H9 (cell line): ENCODE data around the gene NEUROD2. TPM values are rescaled to one million over a fixed set of nuclear protein-coding genes. Genes with fewer than 3 reads are reported as not detected.

Experiments
- DNase-seq: peaks from one replicate; pipeline ENCODE4 v3.0.0-alpha.2; 2017
- H2AFZ ChIP-seq: one replicate; pipeline ENCODE4 v1.6.1; 2013; ENCODE audit warnings: mild to moderate bottlenecking, low read length, control low read depth, moderate library complexity
- H2AK5ac ChIP-seq: 2 replicates; pipeline ENCODE4 v1.6.1; 2013; ENCODE audit warnings: low read length, control low read depth, mixed read lengths; ENCODE audit not compliant: insufficient read length
- H2BK120ac ChIP-seq: one replicate; pipeline ENCODE4 v1.6.1; 2013; ENCODE audit warnings: low read depth, mild to moderate bottlenecking, low read length, control low read depth, inconsistent platforms; ENCODE audit not compliant: poor library complexity, severe bottlenecking
- H2BK12ac ChIP-seq: 2 replicates; pipeline ENCODE4 v1.6.1; 2013; ENCODE audit warnings: low read length, control low read depth, mixed read lengths, low read depth; ENCODE audit not compliant: insufficient read length
- H2BK15ac ChIP-seq: 2 replicates; pipeline ENCODE4 v1.6.1; 2013; ENCODE audit warnings: low read depth, low read length, control low read depth
- H2BK20ac ChIP-seq: one replicate; pipeline ENCODE4 v1.6.1; 2013; ENCODE audit warnings: low read depth, mild to moderate bottlenecking, low read length, control low read depth, inconsistent platforms; ENCODE audit not compliant: poor library complexity, severe bottlenecking
- H2BK5ac ChIP-seq: 2 replicates; pipeline ENCODE4 v1.6.1; 2013; ENCODE audit warnings: low read length, control low read depth, mixed read lengths; ENCODE audit not compliant: insufficient read length
- H3K14ac ChIP-seq: 2 replicates; pipeline ENCODE4 v1.6.1; 2013; ENCODE audit warnings: low read length, control low read depth; ENCODE audit not compliant: insufficient read depth
- H3K18ac ChIP-seq: 2 replicates; pipeline ENCODE4 v1.6.1; 2013; ENCODE audit warnings: low read depth, mild to moderate bottlenecking, mixed read lengths, low read length, control low read depth; ENCODE audit not compliant: insufficient read length
- H3K23ac ChIP-seq: 2 replicates; pipeline ENCODE4 v1.6.1; 2013; ENCODE audit warnings: low read length, control low read depth, mixed read lengths, low read depth; ENCODE audit not compliant: insufficient read length
- H3K23me2 ChIP-seq: 2 replicates; pipeline ENCODE4 v1.6.1; 2013; ENCODE audit warnings: low read depth, mild to moderate bottlenecking, mixed read lengths, low read length, control low read depth; ENCODE audit not compliant: insufficient read length, poor library complexity, severe bottlenecking
- H3K27ac ChIP-seq: 2 replicates; pipeline ENCODE4 v1.5.1; 2013; ENCODE audit warnings: low read length, control low read depth, mixed read lengths, low read depth; ENCODE audit not compliant: insufficient read length
- H3K27me3 ChIP-seq: 2 replicates; pipeline ENCODE4 v1.6.1; 2013; ENCODE audit warnings: low read length, control low read depth, inconsistent platforms; ENCODE audit not compliant: insufficient read depth
- H3K4ac ChIP-seq: 2 replicates; pipeline ENCODE4 v1.6.1; 2013; ENCODE audit warnings: low read depth, mild to moderate bottlenecking, control low read depth, inconsistent platforms, low read length, moderate library complexity
- H3K4me1 ChIP-seq: 2 replicates; pipeline ENCODE4 v1.6.1; 2013; ENCODE audit warnings: low read length, control low read depth, inconsistent platforms; ENCODE audit not compliant: insufficient read depth
- H3K4me2 ChIP-seq: 2 replicates; pipeline ENCODE4 v1.6.1; 2013; ENCODE audit warnings: low read length, control low read depth, mixed read lengths; ENCODE audit not compliant: insufficient read length, insufficient read depth
- H3K56ac ChIP-seq: 2 replicates; pipeline ENCODE4 v1.6.1; 2013; ENCODE audit warnings: low read depth, mild to moderate bottlenecking, mixed read lengths, low read length, control low read depth; ENCODE audit not compliant: insufficient read length
- H3K79me1 ChIP-seq: 2 replicates; pipeline ENCODE4 v1.6.1; 2013; ENCODE audit warnings: low read depth, mild to moderate bottlenecking, moderate library complexity, low read length, control low read depth, inconsistent platforms; ENCODE audit not compliant: insufficient read depth, poor library complexity, severe bottlenecking
- H3K79me2 ChIP-seq: 2 replicates; pipeline ENCODE4 v1.6.1; 2013; ENCODE audit warnings: low read length, control low read depth, inconsistent platforms; ENCODE audit not compliant: insufficient read depth
- H3K9ac ChIP-seq: 2 replicates; pipeline ENCODE4 v1.6.1; 2013; ENCODE audit warnings: low read length, control low read depth, mixed read lengths; ENCODE audit not compliant: insufficient read length; ENCODE audit errors: extremely low read depth
- H3K9me3 ChIP-seq: one replicate; pipeline ENCODE4 v1.6.1; 2013; ENCODE audit warnings: low read depth, low read length, inconsistent platforms; ENCODE audit not compliant: control insufficient read depth
- H3T11ph ChIP-seq: one replicate; pipeline ENCODE4 v1.6.1; 2013; ENCODE audit warnings: mild to moderate bottlenecking, low read length, control low read depth, inconsistent platforms
- H4K20me1 ChIP-seq: one replicate; pipeline ENCODE4 v1.6.1; 2013; ENCODE audit not compliant: control insufficient read depth, insufficient read length, insufficient read depth
- H4K5ac ChIP-seq: 2 replicates; pipeline ENCODE4 v1.6.1; 2013; ENCODE audit warnings: low read depth, mild to moderate bottlenecking, mixed read lengths, low read length, control low read depth; ENCODE audit not compliant: insufficient read length
- H4K8ac ChIP-seq: replicated peaks from 2 replicates; pipeline ENCODE4 v1.6.1; 2013; ENCODE audit warnings: low read length, control low read depth, mixed read lengths, low read depth; ENCODE audit not compliant: insufficient read length
- H4K91ac ChIP-seq: 2 replicates; pipeline ENCODE4 v1.6.1; 2013; ENCODE audit warnings: low read depth, mild to moderate bottlenecking, moderate library complexity, mixed read lengths, low read length, control low read depth; ENCODE audit not compliant: insufficient read length
- H3K27ac Mint-ChIP-seq, 3 experiments: 2 replicates in 2 of 3; 3 replicates in 1 of 3; pipeline ENCODE4 v1.8.0; 2020 to 2021; ENCODE audit warnings: mixed read lengths in 3 of 3, mild to moderate bottlenecking in 1 of 3, moderate library complexity in 1 of 3
- H3K27me3 Mint-ChIP-seq: 2 replicates; pipeline ENCODE4 v1.8.0; 2021; ENCODE audit warnings: low read depth, mild to moderate bottlenecking, moderate library complexity, mixed read lengths
- H3K36me3 Mint-ChIP-seq, 3 experiments: 2 replicates in 2 of 3; 3 replicates in 1 of 3; pipeline ENCODE4 v1.8.0; 2020 to 2021; ENCODE audit warnings: low read depth in 3 of 3, mixed read lengths in 3 of 3; ENCODE audit not compliant: insufficient read depth in 1 of 3
- H3K4me1 Mint-ChIP-seq, 2 experiments: 2 replicates each; pipeline ENCODE4 v1.8.0; 2020; ENCODE audit warnings: mixed read lengths in 2 of 2
- H3K4me3 Mint-ChIP-seq, 2 experiments: 2 replicates in 1 of 2; 3 replicates in 1 of 2; pipeline ENCODE4 v1.8.0; 2020 to 2021; ENCODE audit warnings: mild to moderate bottlenecking in 2 of 2, mixed read lengths in 2 of 2, moderate library complexity in 1 of 2
- H3K9me3 Mint-ChIP-seq, 2 experiments: 2 replicates in 1 of 2; 3 replicates in 1 of 2; pipeline ENCODE4 v1.8.0; 2020; ENCODE audit warnings: mild to moderate bottlenecking in 2 of 2, mixed read lengths in 2 of 2, moderate library complexity in 1 of 2
- CTCF ChIP-seq: fragments of 200-600 bp; sonication (generic); conservative IDR thresholded peaks from 3 replicates; pipeline ENCODE4 v1.8.0; 2021; ENCODE audit warnings: antibody characterized with exemption, mild to moderate bottlenecking
- WGBS: extraction: QIAGEN DNeasy Blood & Tissue Kit; methylation state at CpG from one replicate; pipeline ENCODE4 v1.1.7; 2013; ENCODE audit warnings: missing lambda C conversion rate, low lambda C conversion rate, mixed read lengths; ENCODE audit not compliant: insufficient read length; ENCODE audit errors: extremely low coverage; 5-methylcytosine and 5-hydroxymethylcytosine counted together
- total RNA-seq: library from RNA; stranded (reverse); gene quantifications from 2 replicates; pipeline ENCODE4 v1.2.1, GENCODE V29; 2021

NEUROD2 gene
- total RNA-seq, 1 experiment from 2014 or later: not detected

GRCh38 chr17:39556423-39556822, 51.3 kb downstream of the NEUROD2 start:
- no peak overlapping the region for H3K18ac ChIP-seq
- H2BK12ac ChIP-seq: no peak overlapping the region
- DNase-seq: no peak
- 0 out of 2 replicates have a peak, but pooled peaks cover 1% of the 10 kb centered on the region for H3K79me2 ChIP-seq
- no peaks in the 10 kb centered on the region for H3K9me3 Mint-ChIP-seq
- H3K27me3 Mint-ChIP-seq: peaks cover 3% of the 10 kb centered on the region
- H3K27me3 ChIP-seq: no peaks in the 10 kb centered on the region
- H3K9me3 ChIP-seq: no peaks in the 10 kb centered on the region
- H3K14ac ChIP-seq: no peak overlapping the region; the same call in 1 of the 2 replicates
- no peak overlapping the region for H2AFZ ChIP-seq
- no peak overlapping the region; a peak in 1 of 5 replicates for H3K4me3 Mint-ChIP-seq
- H4K20me1 ChIP-seq: peaks cover 2% of the 10 kb centered on the region
- no peak overlapping the region for H2BK20ac ChIP-seq
- no peak for TF ChIP-seq CTCF
- H3K56ac ChIP-seq: no peak overlapping the region
- no peak overlapping the region for H3K9ac ChIP-seq
- H2BK120ac ChIP-seq: no peak overlapping the region
- H3K27ac ChIP-seq: no peak overlapping the region
- no peak overlapping the region for H3K4me2 ChIP-seq
- WGBS: no CpG with 5 or more reads among the region's 1 CpG
- H4K5ac ChIP-seq: no peak overlapping the region
- peaks cover 2% of the 10 kb centered on the region for H3K4me1 ChIP-seq
- H2BK5ac ChIP-seq: no peak overlapping the region
- no peaks in the 10 kb centered on the region for H3K79me1 ChIP-seq
- no peak overlapping the region for H4K8ac ChIP-seq
- no peak overlapping the region for H3T11ph ChIP-seq
- no peaks in the 10 kb centered on the region for H3K23me2 ChIP-seq
- H3K36me3 Mint-ChIP-seq: no peaks in the 10 kb centered on the region; a peak in 3 of 7 replicates
- H3K4me1 Mint-ChIP-seq: peaks cover 15 to 19% of the 10 kb centered on the region in 2 experiments
- no peak overlapping the region for H3K23ac ChIP-seq
- peak overlapping the region in 1 of 3 experiments; percentile 29; a peak in 4 of 7 replicates for H3K27ac Mint-ChIP-seq
- H2BK15ac ChIP-seq: no peak overlapping the region
- no peak overlapping the region for H3K4ac ChIP-seq
- no peak overlapping the region for H2AK5ac ChIP-seq
- H4K91ac ChIP-seq: no peak overlapping the region
